Measurements from ENCODE around the gene SIGLEC12.

GRCh38 chr19:51468545-51468920 is 33.1 kb downstream of the SIGLEC12 start:
- TF ChIP-seq ZNF274 (CRISPR knock-in tag; IDR thresholded peaks at IDR 0.05) = no peak
- no peak for TF ChIP-seq REPIN1 (CRISPR knock-in tag; IDR thresholded peaks at IDR 0.05; ENCODE audit: borderline replicate concordance, low read depth)
- TF ChIP-seq HMG20A (CRISPR knock-in tag; IDR thresholded peaks at IDR 0.05; ENCODE audit: borderline replicate concordance) = no peak
- TF ChIP-seq, protein P1, sequence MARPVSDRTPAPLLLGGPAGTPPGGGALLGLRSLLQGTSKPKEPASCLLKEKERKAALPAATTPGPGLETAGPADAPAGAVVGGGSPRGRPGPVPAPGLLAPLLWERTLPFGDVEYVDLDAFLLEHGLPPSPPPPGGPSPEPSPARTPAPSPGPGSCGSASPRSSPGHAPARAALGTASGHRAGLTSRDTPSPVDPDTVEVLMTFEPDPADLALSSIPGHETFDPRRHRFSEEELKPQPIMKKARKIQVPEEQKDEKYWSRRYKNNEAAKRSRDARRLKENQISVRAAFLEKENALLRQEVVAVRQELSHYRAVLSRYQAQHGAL (CRISPR knock-in tag; IDR thresholded peaks at IDR 0.05; ENCODE audit: not compliant biosample characterization) = no peak
- TF ChIP-seq ZFP37 (CRISPR knock-in tag; IDR thresholded peaks at IDR 0.05; ENCODE audit: borderline replicate concordance) = no peak
- no peak for TF ChIP-seq CREB1 (IDR thresholded peaks at IDR 0.05)
- TF ChIP-seq CREB1 (CRISPR knock-in tag; IDR thresholded peaks at IDR 0.05) = no peak

Measured in HepG2 (cell line).